ENCODE data around the gene RHBDD1. TPM values are rescaled to one million over a fixed set of nuclear protein-coding genes. Genes with fewer than 3 reads are reported as not detected.

The RHBDD1 gene
- polyA plus RNA-seq, 1 donor from 2014 or later: 5.4 TPM

GRCh38 chr2:226999661-227000060, 163.8 kb downstream of the RHBDD1 start:
- Histone ChIP-seq H3K27me3 (ENCODE audit: insufficient read depth, low read depth, low read length) (no peaks in the 10 kb centered on the region), H3K79me2 (replicated peaks; ENCODE audit: insufficient read depth, low read length) (no peaks in the 10 kb centered on the region), H3K9me3 (ENCODE audit: low read length) (no peaks in the 10 kb centered on the region), H3K36me3 (ENCODE audit: insufficient read depth, low read length) (no peaks in the 10 kb centered on the region), H3K9ac (ENCODE audit: low read length) (no peak overlapping the region), H3K9me2 (ENCODE audit: insufficient read depth, low read length) (no peaks in the 10 kb centered on the region), H4K20me1 (ENCODE audit: insufficient read depth) (no peaks in the 10 kb centered on the region), H3K27ac (ENCODE audit: low read length) (no peak overlapping the region), H2AFZ (ENCODE audit: low read depth, low read length) (no peak overlapping the region), H3K4me2 (ENCODE audit: low read length) (no peak overlapping the region), H3F3A (ENCODE audit: insufficient read depth, low read length, poor library complexity, severe bottlenecking) (no peaks in the 10 kb centered on the region), H3K4me3 (ENCODE audit: low read length) (no peak overlapping the region)
- no peak for TF ChIP-seq RAD21 (conservative IDR thresholded peaks at IDR 0.05)
- no peak for TF ChIP-seq SMC3 (conservative IDR thresholded peaks at IDR 0.05; ENCODE audit: poor library complexity)
- TF ChIP-seq TAF1 (IDR thresholded peaks at IDR 0.05; ENCODE audit: low read depth): no peak
- no peak for TF ChIP-seq EP300 (conservative IDR thresholded peaks at IDR 0.05; ENCODE audit: poor library complexity, severe bottlenecking)
- TF ChIP-seq MXI1 (conservative IDR thresholded peaks at IDR 0.05; ENCODE audit: poor library complexity, severe bottlenecking): no peak

- Histone ChIP-seq H3F3A (ENCODE audit: insufficient read depth, low read length, poor library complexity, severe bottlenecking) (no peaks in the 10 kb centered on the region), H3K9ac (ENCODE audit: low read length) (no peak overlapping the region)
- TF ChIP-seq TAF1 (IDR thresholded peaks at IDR 0.05; ENCODE audit: low read depth) (no peak), MXI1 (conservative IDR thresholded peaks at IDR 0.05; ENCODE audit: poor library complexity, severe bottlenecking) (no peak), EP300 (conservative IDR thresholded peaks at IDR 0.05; ENCODE audit: poor library complexity, severe bottlenecking) (no peak), REST (IDR thresholded peaks at IDR 0.05; ENCODE audit: borderline replicate concordance) (no peak), POLR2AphosphoS5 (IDR thresholded peaks at IDR 0.05) (no peak), EZH2 (IDR thresholded peaks at IDR 0.05; ENCODE audit: borderline replicate concordance, insufficient read depth, low read length, poor library complexity, severe bottlenecking) (no peak), CTCF (IDR thresholded peaks at IDR 0.05; ENCODE audit: poor library complexity, severe bottlenecking) (no peak), SMC3 (conservative IDR thresholded peaks at IDR 0.05; ENCODE audit: poor library complexity) (no peak), RAD21 (conservative IDR thresholded peaks at IDR 0.05) (no peak)
Observed at GRCh38 chr2:227000123-227000522, 164.3 kb downstream of the RHBDD1 start.

More at GRCh38 chr2:227000123-227000522, 164.3 kb downstream of the RHBDD1 start:
- Histone ChIP-seq H3K9me2 (ENCODE audit: insufficient read depth, low read length) (no peaks in the 10 kb centered on the region), H3K27ac (ENCODE audit: low read length) (no peak overlapping the region), H4K20me1 (ENCODE audit: insufficient read depth) (no peaks in the 10 kb centered on the region), H3K27me3 (ENCODE audit: insufficient read depth, low read depth, low read length) (no peaks in the 10 kb centered on the region), H3K4me2 (ENCODE audit: low read length) (no peak overlapping the region), H3K36me3 (ENCODE audit: insufficient read depth, low read length) (no peaks in the 10 kb centered on the region), H3K79me2 (replicated peaks; ENCODE audit: insufficient read depth, low read length) (no peaks in the 10 kb centered on the region), H3K9me3 (ENCODE audit: low read length) (no peaks in the 10 kb centered on the region), H2AFZ (ENCODE audit: low read depth, low read length) (no peak overlapping the region), H3K4me3 (ENCODE audit: low read length) (no peak overlapping the region)
